Activated CD8-positive, alpha-beta memory T cell treated with anti-CD3 and anti-CD28 coated beads, Interleukin-2, amount 50 U/mL, for 4 hours (primary cell): ENCODE data around the gene PRRX1.

ENCODE experiments used
- DNase-seq: peaks from one replicate; pipeline ENCODE4 v3.0.0-alpha.2; 2020

PRRX1 gene

DNA sequence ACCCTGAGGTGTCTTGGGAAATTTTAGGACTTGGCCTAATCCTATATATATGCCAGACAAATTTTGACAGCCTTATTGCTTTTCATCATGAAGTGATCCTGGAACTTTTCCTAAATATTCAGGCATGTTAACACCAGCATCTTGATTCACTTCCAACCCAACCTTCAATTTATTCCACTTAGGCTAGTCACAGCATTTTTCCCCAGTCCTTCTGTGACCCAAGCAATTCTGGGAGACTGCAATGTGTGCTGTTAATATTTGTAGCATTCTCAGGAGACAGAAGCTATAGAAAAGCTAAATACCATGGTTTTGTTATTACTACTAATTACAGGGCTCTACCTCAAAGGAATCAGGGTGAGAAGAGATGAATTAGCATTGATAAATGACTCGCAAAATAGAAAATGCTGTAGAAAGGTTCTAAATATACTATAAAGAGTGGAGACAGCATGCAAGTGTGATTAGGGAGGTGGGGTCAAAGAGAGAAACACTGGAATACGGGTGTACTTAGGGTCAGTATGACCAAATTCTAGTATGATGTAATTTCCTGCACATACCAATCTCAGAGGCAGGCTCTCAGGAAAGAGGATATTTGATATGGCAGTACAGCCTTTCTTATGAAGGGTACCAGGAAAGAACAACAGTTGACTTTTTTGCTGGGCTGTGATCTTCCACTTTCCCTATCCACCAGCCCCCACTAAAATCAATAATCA is 29.1 kb downstream of the PRRX1 start:
- DNase-seq: no peak

DNA sequence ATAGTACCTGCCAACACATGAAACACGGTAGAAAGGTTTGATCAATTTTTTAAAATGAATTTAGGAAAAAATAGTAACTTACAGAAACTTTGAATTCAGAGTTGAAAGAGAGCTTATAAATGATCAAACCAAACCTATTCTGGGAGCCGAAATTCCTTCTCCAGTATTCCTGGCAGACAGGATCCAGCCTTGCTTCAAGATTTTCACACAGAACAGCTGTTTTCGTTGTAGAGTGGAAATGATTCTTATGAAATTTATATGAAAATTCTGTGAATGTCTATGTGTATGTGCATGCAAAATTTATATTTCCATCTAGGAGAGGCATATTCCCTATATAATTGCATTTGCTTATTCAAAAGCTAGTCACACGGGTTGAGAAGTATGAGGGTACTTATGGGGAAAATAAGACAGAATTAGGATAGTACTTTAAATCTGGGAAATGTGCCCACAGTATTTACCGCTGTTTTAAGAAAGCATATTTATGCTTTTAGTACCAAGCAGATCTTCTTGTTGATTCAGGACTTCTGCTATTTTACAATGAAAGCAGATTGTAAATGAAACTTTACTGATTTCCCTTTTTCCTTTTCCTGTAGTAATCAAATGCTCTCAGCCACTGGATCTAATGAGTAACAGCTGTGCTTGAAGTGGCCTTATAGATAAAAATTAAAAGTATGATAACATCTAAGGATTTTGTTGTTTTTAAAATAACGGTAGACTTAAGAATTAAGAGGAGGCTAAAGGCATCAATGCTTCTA is 30.4 kb downstream of the PRRX1 start:
- no peak for DNase-seq

- no peak for DNase-seq
Observed at GRCh38 chr1:170695955-170696590, 32.1 kb downstream of the PRRX1 start.

- DNase-seq: no peak
Observed at GRCh38 chr1:170696591-170697290, 32.8 kb downstream of the PRRX1 start.

DNA sequence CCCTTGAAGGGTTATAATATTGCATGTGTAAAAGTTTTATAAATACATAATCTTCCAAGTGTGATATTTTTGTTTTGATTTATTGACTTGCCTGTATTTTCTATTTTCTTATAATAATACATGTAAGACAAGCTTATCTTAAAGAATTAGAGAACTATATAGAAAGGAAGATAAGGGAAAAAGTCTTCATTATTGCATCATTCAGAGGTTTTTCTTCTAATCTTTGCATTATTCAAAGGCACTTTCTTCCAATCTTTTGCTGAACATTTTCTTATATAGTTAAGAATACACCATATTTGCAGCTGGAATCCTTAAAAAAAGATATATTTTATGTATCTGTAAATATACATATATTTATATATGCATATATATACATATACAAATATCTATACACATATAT is 33.4 kb downstream of the PRRX1 start:
- DNase-seq: no peak

- no peak for DNase-seq
Observed at GRCh38 chr1:170698301-170699275, 34.7 kb downstream of the PRRX1 start.

DNA sequence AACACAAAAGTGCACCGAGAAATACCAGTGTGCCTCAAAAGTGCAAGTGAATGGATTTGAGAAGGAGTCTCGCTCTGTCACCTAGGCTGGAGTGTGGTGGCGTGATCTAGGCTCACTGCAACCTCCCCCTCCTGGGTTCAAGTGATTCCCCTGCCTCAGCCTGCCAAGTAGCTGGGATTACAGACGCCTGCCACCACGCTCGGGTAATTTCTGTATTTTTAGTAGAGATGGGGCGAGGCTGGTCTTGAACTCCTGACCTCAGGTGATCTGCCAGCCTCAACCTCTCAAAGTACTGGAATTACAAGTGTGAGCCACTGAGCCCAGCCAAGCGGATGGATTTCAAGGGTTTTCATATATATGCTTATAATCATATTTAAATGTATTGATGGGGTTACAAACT is 35.8 kb downstream of the PRRX1 start:
- DNase-seq: no peak

DNA sequence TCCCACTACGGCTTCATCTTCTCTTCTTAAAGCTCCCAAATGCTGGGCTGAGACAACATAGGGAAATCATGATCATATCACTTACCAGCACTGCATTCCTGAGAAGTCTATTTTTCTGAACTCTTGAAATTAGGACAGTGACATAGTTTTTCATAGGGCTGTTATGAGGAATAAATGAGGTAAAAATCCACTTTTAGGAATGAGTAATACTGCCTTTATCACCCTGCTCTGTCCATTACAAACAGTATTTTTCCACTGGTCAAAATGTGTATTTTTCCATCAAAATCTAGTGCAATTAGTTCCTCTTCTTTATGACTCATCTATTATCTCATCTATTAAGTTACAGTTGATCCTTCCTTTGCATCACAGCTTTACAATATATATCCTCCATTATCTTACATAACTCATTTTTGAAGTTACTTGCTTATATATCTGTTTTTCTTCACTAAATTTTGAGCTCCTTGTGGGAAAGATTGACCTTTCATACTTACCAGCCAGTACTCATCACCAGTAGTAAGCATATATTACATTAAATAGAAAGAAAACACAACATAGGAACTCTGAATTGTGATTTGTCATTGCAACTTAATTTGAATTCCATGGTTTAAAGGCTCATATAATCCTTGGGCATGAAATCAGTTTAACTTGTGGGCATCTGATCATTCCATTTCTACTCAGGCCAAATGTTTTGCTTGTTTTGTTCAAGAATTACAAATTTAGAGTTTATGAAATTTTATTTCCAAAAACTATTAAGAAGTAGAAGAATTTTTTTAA is 37.1 kb downstream of the PRRX1 start:
- no peak for DNase-seq

GRCh38 chr1:170701962-170702361 is 38.0 kb downstream of the PRRX1 start:
- no peak for DNase-seq

DNA sequence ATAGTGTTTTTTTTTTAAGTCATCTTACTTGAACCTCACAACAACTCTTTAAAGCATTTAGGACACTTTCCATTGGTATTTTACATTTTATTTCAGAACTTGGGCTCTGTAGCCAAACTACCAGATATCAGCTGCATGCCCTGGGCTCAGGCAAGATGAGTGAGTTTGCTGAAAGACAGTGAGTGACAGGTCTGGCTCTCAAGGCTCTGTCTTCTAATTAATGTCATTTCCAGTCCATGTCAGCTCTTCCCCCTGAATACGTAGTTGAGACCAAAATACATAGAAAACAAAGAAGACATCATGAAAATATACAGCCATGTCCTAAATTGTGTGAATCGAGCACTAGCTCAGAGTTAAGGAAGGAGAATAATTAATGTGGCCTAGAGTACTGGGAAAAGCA is 39.7 kb downstream of the PRRX1 start:
- no peak for DNase-seq

- DNase-seq: no peak
Observed at GRCh38 chr1:170704256-170704655, 40.3 kb downstream of the PRRX1 start.

- DNase-seq: no peak
Observed at GRCh38 chr1:170705981-170706380, 42.0 kb downstream of the PRRX1 start.

DNA sequence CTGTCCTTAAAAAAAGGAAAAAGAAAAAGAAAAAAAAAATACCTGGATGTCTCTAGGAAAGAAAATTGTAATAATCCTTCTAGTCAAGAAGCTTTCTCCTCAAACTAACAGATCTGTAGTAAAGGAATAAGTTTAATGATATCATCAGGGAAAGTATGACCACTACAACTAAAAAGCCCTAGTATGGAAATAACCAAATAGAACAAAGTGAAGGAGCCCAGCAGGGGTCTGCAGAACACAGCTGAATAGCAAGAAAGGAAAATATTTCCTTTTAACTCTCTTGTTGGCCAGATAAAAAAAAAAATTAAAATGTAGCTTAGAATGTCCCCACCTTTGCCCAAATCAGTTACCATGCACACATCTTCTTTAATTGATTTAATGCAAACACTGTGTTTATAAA is 43.2 kb downstream of the PRRX1 start:
- no peak for DNase-seq

DNA sequence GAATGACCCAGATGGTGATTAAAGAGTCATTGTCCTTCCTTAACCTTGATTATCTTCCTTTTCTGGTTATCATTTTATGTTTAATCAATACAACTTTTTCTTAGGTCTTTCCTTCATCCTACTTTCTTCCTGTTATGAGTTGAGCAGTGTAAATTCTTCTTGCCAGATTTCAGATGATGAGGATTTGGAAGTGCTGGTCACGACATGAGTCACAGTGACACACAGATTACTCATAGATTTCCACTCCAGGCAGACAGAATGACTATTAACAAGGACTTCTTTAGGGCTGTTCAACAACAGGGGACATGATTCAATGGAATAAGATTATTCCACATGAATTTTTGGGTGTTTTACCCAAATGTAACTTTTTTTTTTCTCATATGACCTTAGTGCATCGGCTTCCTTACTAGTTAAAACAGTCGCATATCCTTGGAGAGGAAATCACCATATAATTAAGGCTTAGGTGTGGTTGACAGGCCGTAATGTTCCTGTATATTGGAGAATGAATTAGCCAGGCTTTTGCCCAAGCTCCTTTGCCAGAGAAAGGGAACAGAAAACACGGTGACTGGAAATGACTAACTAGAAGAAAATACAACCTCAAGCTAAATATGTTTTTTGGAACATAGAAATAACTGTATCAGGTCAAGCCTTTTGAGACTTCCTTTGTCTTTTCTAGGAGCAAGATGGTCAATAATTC is 44.2 kb downstream of the PRRX1 start:
- no peak for DNase-seq

- no peak for DNase-seq
Observed at GRCh38 chr1:170711682-170712081, 47.8 kb downstream of the PRRX1 start.

GRCh38 chr1:170714163-170714562 is 50.2 kb downstream of the PRRX1 start:
- DNase-seq: no peak

DNA sequence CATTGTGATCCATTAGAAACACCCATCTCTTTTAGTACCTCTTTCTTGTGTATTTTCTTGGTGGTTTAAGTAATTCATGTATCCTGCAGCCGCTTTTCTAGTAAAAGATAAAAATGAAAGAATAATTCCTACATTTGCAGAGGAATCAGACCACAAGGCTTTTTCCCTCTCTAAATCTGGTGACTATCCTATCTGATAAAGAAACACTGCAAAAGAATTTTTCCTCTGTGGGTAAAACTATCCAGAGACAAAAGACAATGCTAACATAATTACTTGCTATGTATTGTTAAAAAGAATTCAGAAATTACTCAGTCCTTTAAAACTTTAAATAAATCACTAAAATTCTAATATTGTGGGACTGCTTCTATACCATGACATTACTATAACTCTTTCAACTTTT is 51.0 kb downstream of the PRRX1 start:
- no peak for DNase-seq

DNA sequence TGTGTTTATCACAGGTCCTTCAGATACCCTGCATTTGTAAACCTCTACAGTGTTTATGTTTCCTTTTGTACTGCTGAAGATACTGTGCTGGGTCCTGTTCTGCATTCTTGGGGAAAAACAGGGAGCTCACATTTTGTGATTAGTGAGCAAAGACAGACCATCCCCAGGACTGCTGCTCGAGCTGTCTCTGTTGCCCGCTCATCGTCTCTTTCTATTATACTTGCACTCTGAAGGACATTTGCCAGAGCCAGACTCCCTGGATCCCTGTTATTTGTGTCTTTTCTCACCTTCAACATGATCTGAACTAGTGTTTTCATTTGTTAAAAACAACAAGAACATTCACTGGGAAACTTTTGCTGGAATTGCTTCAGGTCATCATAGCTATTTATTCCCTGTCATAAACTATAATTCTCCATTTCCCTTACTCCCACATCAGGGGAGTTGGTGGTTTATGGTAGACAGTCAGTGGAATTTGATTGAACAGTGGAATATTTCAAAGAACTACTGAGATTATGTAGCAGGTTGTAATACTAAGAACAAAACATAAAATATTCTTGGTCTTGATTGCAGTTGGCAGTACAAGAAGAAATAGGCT is 53.0 kb downstream of the PRRX1 start:
- DNase-seq: no peak

- no peak for DNase-seq
Observed at GRCh38 chr1:170720661-170721060, 56.7 kb downstream of the PRRX1 start.

DNA sequence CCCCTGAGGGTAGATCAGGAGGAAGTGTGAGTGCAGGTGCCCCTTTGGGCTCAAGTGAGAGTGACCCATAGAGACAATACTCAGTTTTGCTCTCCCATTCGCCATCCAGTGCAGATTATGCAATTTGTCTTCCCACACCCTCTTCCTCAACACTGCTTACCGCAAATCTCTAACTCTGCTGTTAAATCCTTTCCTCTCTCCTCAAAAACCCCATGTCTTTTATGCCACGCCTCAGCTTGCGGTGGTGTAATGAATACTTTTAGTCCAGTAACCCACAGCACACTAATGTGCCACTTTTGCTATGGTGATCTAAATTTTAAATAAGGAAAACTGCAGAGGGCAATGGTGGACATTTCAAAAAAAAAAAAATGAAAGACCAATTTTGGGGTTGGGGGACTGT is 57.7 kb downstream of the PRRX1 start:
- no peak for DNase-seq
